Calu3 (cell line): ENCODE measurements around the gene SLC39A11. TPM values are rescaled to one million over a fixed set of nuclear protein-coding genes. Genes with fewer than 3 reads are reported as not detected.
A peak's percentile ranks its signal among the peaks of the same experiment; 100 is the strongest.

Experiments
- BruUV-seq: library from RNA; stranded (reverse); fragments of 400-500 nt; replicated peaks from 2 replicates; lab custom pipeline; 2021; lab: Mats Ljungman, UMichigan
- CTCF ChIA-PET: fragments of 300-600 bp; sonication (Branson Sonifier 250); formaldehyde crosslinking; loops from one replicate; lab custom pipeline; 2022; ENCODE audit warnings: antibody characterized with exemption; lab: Charles Lee
- DNase-seq: peaks from one replicate; pipeline ENCODE4 v3.0.0; 2022
- H3K27ac Mint-ChIP-seq: one replicate; pipeline ENCODE4 v1.8.0; 2022; ENCODE audit warnings: mixed read lengths; ENCODE audit not compliant: unreplicated experiment
- H3K27me3 Mint-ChIP-seq: one replicate; pipeline ENCODE4 v1.8.0; 2022; ENCODE audit warnings: mixed read lengths; ENCODE audit not compliant: unreplicated experiment
- H3K36me3 Mint-ChIP-seq: one replicate; pipeline ENCODE4 v1.8.0; 2022; ENCODE audit warnings: mild to moderate bottlenecking, moderate library complexity, mixed read lengths; ENCODE audit not compliant: insufficient read depth, unreplicated experiment
- H3K4me1 Mint-ChIP-seq: one replicate; pipeline ENCODE4 v1.8.0; 2022; ENCODE audit warnings: mild to moderate bottlenecking, low read depth, mixed read lengths; ENCODE audit not compliant: unreplicated experiment
- H3K4me3 Mint-ChIP-seq: one replicate; pipeline ENCODE4 v1.8.0; 2022; ENCODE audit warnings: mild to moderate bottlenecking, low read depth, moderate library complexity, mixed read lengths; ENCODE audit not compliant: unreplicated experiment
- H3K9me3 Mint-ChIP-seq: one replicate; pipeline ENCODE4 v1.8.0; 2022; ENCODE audit warnings: low read depth, mixed read lengths; ENCODE audit not compliant: unreplicated experiment
- intact Hi-C: fragments of 100-400 bp; cut with micrococcal nuclease; formaldehyde crosslinking; loops from one replicate; pipeline ENCODE4 v1.10.0; 2022; ENCODE audit not compliant: unreplicated experiment
- total RNA-seq: library from RNA; stranded (reverse); gene quantifications from 2 replicates; pipeline ENCODE4 v1.2.3, GENCODE V29; 2022
- TF ChIP-seq, protein P1 (sequence below): fragments of 200-600 bp; IDR thresholded peaks from one replicate; pipeline ENCODE4 v1.8.0; 2022; ENCODE audit warnings: antibody characterized with exemption; ENCODE audit not compliant: unreplicated experiment

SLC39A11 gene
- total RNA-seq, 1 experiment from 2014 or later = 60.3 TPM

DNA sequence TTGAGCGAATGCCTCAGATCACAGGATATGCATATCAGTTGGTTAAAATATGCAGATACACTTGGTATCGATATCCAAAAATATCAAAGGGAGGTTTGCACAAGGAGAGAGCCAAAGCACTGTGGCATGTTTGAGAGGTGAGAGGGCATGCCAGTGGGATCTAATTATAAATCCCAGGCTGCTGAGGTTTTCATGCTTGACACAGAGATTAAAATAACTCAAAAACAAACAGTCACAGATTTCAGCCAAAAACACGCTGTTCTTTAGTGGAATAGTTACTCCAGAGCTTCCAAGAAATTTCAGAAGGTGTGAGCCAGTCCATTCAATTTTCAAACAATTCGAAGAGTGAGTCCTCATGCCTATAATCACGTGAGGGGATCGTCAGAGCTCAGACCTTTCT, 493.8 kb downstream of the SLC39A11 start:
- DNase-seq = no peak
- H3K9me3 Mint-ChIP-seq = peaks cover 3% of the 10 kb centered on the region
- TF ChIP-seq, protein P1, sequence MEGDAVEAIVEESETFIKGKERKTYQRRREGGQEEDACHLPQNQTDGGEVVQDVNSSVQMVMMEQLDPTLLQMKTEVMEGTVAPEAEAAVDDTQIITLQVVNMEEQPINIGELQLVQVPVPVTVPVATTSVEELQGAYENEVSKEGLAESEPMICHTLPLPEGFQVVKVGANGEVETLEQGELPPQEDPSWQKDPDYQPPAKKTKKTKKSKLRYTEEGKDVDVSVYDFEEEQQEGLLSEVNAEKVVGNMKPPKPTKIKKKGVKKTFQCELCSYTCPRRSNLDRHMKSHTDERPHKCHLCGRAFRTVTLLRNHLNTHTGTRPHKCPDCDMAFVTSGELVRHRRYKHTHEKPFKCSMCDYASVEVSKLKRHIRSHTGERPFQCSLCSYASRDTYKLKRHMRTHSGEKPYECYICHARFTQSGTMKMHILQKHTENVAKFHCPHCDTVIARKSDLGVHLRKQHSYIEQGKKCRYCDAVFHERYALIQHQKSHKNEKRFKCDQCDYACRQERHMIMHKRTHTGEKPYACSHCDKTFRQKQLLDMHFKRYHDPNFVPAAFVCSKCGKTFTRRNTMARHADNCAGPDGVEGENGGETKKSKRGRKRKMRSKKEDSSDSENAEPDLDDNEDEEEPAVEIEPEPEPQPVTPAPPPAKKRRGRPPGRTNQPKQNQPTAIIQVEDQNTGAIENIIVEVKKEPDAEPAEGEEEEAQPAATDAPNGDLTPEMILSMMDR = no peak
- BruUV-seq = no TSS peak
- H3K27me3 Mint-ChIP-seq = no peaks in the 10 kb centered on the region
- no peak overlapping the region for H3K27ac Mint-ChIP-seq
- no peak overlapping the region for H3K4me3 Mint-ChIP-seq
- H3K36me3 Mint-ChIP-seq = peaks cover 8% of the 10 kb centered on the region
- CTCF ChIA-PET = no interaction called here
- intact Hi-C loops = no loop called here
- H3K4me1 Mint-ChIP-seq = peaks cover 27% of the 10 kb centered on the region

DNA sequence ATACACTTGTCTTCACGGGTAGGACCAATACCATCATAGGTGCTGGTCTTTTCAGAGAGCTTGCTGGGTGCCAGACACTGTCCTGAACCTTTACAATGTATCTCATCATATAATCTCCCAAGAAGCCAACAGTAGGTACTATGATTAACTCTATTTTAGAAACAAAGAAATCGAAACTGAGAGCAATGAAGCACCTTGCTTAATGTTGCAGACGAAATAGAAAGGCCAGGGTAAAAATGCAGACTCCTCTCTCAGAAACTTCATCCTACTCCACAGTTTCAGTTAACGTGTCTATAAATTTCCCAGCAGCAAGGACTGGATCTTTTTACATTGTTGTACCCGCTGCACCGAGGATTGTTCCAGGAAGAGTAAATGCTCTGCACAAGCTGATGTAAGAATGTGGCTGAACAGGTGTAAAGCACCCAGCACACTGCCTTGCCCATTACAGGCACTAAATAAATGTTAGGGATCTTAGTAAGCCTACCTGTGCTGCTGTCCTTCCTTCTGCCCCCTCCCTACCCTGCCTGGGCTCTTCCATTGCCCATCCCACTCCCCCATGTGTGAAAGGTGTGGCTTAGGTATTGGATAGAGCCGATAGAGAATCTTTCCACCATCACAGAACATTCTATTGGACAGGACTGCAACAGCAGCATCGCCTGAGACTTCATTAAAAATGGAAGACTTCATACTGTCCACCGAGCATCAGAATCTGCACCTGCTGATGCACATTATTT, 495.0 kb downstream of the SLC39A11 start:
- BruUV-seq = no TSS peak
- H3K4me1 Mint-ChIP-seq = peaks cover 27% of the 10 kb centered on the region
- peaks cover 3% of the 10 kb centered on the region for H3K9me3 Mint-ChIP-seq
- intact Hi-C loops = no loop called here
- TF ChIP-seq, protein P1 = no peak
- H3K36me3 Mint-ChIP-seq = peaks cover 11% of the 10 kb centered on the region
- no peaks in the 10 kb centered on the region for H3K27me3 Mint-ChIP-seq
- H3K4me3 Mint-ChIP-seq = peak overlapping the region; percentile 15
- no peak for DNase-seq
- H3K27ac Mint-ChIP-seq = peak overlapping the region; percentile 61
- CTCF ChIA-PET = no interaction called here

Other genes with a start within 250 kb of the SLC39A11 start
- gene SSTR2, start 72.3 kb upstream of the SLC39A11 start, total RNA-seq = 0.54 and 0.64 TPM in 2 replicates
- gene COG1, start 100.4 kb upstream of the SLC39A11 start, total RNA-seq = 36.1 and 37.7 TPM in 2 replicates
- gene CPSF4L, start 169.2 kb upstream of the SLC39A11 start, total RNA-seq = not detected in 2 replicates
- 50.2 and 60.1 TPM in 2 replicates for gene CDC42EP4, start 219.3 kb upstream of the SLC39A11 start, total RNA-seq